Measurements from ENCODE around the gene SERPIND1.

SERPIND1 gene

GRCh38 chr22:20793748-20794649, 20.1 kb downstream of the SERPIND1 start:
- DNase-seq, result no peak

- no peak for DNase-seq
Observed at GRCh38 chr22:20794650-20795413, 20.9 kb downstream of the SERPIND1 start.

GRCh38 chr22:20796731-20797130, 22.8 kb downstream of the SERPIND1 start:
- DNase-seq, result no peak

GRCh38 chr22:20798218-20798617, 24.3 kb downstream of the SERPIND1 start:
- no peak for DNase-seq

- no peak for DNase-seq
Observed at GRCh38 chr22:20798974-20799373, 25.1 kb downstream of the SERPIND1 start.

GRCh38 chr22:20799449-20799848, 25.5 kb downstream of the SERPIND1 start:
- DNase-seq, result no peak

- no peak for DNase-seq
Observed at GRCh38 chr22:20802452-20802851, 28.5 kb downstream of the SERPIND1 start.

- no peak for DNase-seq
Observed at GRCh38 chr22:20802922-20803553, 29.1 kb downstream of the SERPIND1 start.

- DNase-seq, result peak; percentile 11
Observed at GRCh38 chr22:20803696-20804324, 29.9 kb downstream of the SERPIND1 start.

- DNase-seq, result no peak
Observed at GRCh38 chr22:20804650-20805049, 30.7 kb downstream of the SERPIND1 start.

GRCh38 chr22:20805972-20806471, 32.1 kb downstream of the SERPIND1 start:
- DNase-seq, result no peak

GRCh38 chr22:20807315-20807752, 33.4 kb downstream of the SERPIND1 start:
- no peak for DNase-seq

- no peak for DNase-seq
Observed at GRCh38 chr22:20808844-20809243, 34.9 kb downstream of the SERPIND1 start.

GRCh38 chr22:20809538-20810185, 35.7 kb downstream of the SERPIND1 start:
- no peak for DNase-seq

- peak; percentile 17 for DNase-seq
Observed at GRCh38 chr22:20810645-20811044, 36.7 kb downstream of the SERPIND1 start.

- DNase-seq, result no peak
Observed at GRCh38 chr22:20811171-20811570, 37.3 kb downstream of the SERPIND1 start.

- no peak for DNase-seq
Observed at GRCh38 chr22:20811971-20812660, 38.2 kb downstream of the SERPIND1 start.

GRCh38 chr22:20813056-20813455, 39.1 kb downstream of the SERPIND1 start:
- no peak for DNase-seq

- no peak for DNase-seq
Observed at GRCh38 chr22:20814221-20814808, 40.4 kb downstream of the SERPIND1 start.

- DNase-seq, result no peak
Observed at GRCh38 chr22:20815477-20816050, 41.7 kb downstream of the SERPIND1 start.

GRCh38 chr22:20816559-20816958, 42.6 kb downstream of the SERPIND1 start:
- no peak for DNase-seq

Measured in stimulated activated CD4-positive, alpha-beta T cell treated with anti-CD3 and anti-CD28 coated beads, Interleukin-1b, Interleukin-23, amount 100 ng/mL, for 48 hours (primary cell).